GM12875 (cell line): ENCODE results near the gene NT5C3B.
"Not testable (repeated sequence)": the region's sequence is repeated elsewhere in the genome, so short reads cannot be mapped to it uniquely, and the experiment has no call there.

Experiments used
- H3K4me3 ChIP-seq: one replicate; pipeline ENCODE4 v1.5.1; 2011; ENCODE audit warnings: low read depth, low read length, control low read depth
- TF ChIP-seq, protein P1 (sequence below): IDR thresholded peaks from 2 replicates; pipeline ENCODE4 v1.5.1; 2011; ENCODE audit warnings: low read depth, mild to moderate bottlenecking, control low read depth, inconsistent platforms, low read length, moderate library complexity, borderline replicate concordance; ENCODE audit not compliant: insufficient read depth

The NT5C3B gene

DNA sequence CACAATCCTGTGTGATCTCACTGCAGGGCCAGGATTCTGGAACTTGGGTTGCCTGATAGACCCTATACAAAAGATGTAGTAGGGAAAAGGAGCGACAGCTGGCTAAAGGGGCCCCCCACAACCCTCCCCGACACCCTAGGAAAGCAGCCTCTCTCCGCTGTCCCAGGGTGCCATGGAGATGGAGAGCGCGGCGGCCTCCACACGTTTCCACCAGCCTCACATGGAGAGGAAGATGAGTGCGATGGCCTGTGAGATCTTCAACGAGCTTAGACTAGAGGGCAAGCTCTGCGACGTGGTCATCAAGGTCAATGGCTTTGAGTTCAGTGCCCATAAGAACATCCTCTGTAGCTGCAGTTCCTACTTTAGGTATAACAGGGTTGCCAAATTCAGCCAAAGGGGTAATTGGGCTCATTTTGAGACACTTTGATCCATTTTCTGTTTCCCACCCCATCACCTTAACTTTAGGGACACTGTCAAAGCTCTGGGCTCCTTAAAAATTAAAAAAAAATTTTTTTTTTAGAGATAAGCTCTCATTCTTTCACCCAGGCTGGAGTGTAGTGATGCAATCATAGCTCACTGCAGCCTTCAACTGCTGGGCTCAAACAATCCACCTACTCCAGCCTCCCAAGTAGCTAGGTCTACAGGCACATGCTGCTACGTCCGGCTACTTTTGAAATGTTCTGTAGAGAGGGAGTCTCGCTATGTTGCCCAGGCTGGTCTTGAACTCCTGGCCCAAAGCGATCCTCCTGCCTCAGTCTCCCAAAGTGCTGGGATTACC is 1.9 kb upstream of the NT5C3B start, which contains the start of gene KLHL10:
Gene KLHL10, plus strand, starts transcription at position 65 of the 778 bp plus-strand sequence. Its CDS starts 108 bp downstream, at position 173.
- no peak within 1 kb of the TSS for H3K4me3 ChIP-seq
- TF ChIP-seq, protein P1, sequence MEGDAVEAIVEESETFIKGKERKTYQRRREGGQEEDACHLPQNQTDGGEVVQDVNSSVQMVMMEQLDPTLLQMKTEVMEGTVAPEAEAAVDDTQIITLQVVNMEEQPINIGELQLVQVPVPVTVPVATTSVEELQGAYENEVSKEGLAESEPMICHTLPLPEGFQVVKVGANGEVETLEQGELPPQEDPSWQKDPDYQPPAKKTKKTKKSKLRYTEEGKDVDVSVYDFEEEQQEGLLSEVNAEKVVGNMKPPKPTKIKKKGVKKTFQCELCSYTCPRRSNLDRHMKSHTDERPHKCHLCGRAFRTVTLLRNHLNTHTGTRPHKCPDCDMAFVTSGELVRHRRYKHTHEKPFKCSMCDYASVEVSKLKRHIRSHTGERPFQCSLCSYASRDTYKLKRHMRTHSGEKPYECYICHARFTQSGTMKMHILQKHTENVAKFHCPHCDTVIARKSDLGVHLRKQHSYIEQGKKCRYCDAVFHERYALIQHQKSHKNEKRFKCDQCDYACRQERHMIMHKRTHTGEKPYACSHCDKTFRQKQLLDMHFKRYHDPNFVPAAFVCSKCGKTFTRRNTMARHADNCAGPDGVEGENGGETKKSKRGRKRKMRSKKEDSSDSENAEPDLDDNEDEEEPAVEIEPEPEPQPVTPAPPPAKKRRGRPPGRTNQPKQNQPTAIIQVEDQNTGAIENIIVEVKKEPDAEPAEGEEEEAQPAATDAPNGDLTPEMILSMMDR, result no peak

DNA sequence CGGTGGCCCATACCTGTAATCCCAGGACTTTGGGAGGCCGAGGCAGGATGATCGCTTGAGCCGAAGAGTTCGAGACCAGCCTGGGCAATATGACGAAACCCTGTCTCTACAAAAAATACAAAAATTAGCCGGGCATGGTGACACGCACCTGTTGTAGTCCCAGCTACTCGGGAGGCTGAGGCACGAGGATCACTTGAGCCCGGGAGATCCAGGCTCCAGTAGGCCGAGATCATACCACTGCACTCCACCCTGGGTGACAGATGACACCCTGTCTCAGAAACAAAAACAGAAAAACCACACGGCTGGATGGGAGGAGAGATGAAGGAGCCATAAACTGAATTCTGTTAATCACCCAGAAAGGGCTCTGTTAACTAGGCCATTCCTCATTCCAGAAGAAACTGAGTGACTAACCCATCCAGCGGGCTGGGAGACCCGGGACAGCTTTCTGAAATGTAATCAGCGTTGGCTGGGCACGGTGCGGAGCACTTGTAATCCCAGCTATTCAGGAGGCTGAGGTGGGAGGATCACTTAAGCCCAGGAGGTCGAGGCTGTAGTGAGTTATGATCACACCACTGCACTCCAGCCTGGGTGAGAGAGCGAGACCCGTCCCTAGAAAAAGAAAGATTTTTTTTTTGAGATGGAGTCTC is 641 bp upstream of the NT5C3B start:
- TF ChIP-seq, protein P1, result no peak
- H3K4me3 ChIP-seq, result peak overlapping the region; percentile 72

DNA sequence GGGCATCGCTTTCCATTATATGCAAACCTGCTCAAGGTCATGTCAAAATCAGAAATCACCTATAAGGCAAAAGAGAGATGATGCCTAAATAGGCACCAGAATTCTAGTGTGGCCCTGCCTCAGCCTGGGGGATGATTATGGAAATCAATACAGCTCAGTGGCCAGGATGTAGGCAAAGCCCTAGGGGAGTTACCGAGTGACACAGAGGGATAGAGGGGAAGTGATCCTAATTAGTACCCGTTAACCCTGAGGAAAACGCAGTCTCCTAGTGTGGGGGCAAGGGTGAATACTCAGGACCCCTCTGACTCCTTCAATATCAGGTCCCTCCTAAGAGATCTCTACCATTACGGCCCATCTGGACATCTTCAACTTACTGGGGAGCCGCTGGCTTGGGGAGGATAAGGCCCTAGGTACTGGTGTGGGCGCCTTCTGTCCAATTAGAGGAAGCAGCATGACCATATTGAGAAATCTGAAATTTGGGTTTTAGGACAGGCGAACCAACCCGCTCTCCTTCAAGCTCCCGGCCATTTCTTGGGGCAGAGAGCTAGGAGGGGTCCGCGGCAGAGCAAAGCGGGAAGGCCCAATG is 725 bp downstream of the NT5C3B start:
- H3K4me3 ChIP-seq, result peak overlapping the region; percentile 72
- TF ChIP-seq, protein P1, result no peak

DNA sequence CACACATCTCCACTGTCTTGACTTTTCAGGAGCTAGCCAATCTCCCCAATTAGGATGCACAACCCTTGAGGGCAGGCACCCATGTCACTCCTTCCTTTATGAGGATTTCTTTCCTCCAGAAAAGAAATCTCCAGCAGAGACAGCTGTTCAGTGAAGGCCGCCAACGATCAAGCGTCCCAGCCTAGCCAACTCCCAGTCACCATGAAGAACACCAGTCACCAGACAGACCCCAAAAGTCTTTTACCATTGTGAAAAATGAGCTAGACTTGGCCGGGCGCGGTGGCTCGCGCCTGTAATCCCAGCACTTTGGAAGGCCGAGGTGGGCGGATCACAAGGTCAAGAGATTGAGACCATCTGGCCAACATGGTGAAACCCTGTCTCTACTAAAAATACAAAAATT is 6.1 kb downstream of the NT5C3B start:
- H3K4me3 ChIP-seq, result not testable (repeated sequence)

DNA sequence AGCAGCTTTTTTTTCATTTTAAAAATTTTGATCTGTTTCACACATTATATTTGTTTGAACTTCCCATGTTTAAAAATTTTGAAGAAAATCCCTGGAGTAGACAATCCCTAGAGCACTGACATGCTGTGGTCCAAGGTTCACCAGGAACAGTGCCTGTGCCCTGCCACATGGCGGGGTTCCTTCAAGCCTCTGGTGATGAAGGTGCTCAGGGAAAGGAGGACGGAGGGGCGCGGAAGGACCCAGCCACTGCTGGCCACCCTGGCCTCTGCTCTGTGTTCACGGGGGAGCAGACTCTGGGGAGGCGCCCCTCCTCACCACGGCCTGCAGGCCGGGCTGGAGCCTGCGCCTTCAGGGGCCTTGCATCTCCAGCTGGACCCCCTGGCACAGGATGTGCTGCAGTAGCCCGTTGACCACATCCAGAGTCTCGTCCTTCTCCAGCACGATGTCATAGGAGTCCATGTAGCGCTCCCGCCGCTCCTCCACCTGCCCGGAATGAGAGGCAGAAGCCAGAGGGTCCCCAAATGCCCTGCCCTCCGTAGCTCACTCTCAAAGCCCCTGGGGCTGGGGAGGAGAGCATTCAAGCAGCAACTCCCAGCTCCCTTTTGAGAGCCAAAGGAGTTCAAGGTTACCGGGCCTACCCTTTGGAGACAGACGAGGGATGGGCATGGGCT is 10.7 kb downstream of the NT5C3B start:
- H3K4me3 ChIP-seq, result no peak overlapping the region
- TF ChIP-seq, protein P1, result no peak

DNA sequence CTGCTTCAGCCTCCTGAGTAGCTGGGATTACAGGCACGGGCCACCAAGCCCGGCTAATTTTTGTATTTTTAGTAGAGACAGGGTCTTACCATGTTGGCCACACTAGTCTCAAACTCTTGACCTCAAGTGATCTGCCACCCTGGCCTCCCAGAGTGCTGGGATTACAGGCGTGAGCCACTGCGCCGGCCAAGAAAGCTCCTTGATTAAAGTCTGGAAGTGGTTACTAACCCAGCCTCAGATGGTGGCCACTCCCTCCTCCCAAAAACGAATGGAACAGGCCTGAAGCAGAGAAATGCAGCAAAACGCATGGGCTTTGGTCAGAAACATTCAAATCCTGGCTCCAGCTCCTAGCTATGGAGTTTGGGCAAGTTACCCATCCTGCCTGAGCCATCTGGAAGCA is 11.9 kb downstream of the NT5C3B start:
- H3K4me3 ChIP-seq, result no peak overlapping the region
- TF ChIP-seq, protein P1, result no peak

DNA sequence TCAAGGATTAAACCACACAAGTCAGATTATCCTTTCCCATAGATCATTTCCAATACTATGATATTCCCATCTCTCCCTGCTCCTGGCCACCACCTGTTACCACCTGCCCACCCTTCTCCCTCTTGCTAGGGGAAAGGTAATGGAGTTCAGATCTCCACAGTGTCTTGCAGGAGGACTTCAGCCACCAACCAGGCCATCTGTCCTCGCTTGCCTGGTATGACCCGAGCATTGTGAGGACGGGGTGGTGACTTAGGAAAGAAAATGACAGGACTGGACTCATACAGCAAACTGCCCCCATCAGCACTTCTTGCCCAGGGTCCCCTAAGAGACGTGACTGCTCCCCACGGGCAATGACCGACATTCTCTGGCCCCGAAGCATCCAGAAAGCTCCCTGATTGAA is 12.5 kb downstream of the NT5C3B start:
- TF ChIP-seq, protein P1, result no peak
- H3K4me3 ChIP-seq, result no peak overlapping the region
